BLaER1 treated with 17β-estradiol and CSF1 and Interleukin-3, amounts not matched to agents 10 nM and 100 nM (cell line): ENCODE measurements around the gene MVD.

Experiments
- H3K27ac ChIP-seq, 11 experiments: shearing (Covaris generic); formaldehyde crosslinking; 2 replicates each; pipeline ENCODE4 v1.8.1; 2022
- H3K27me3 ChIP-seq, 11 experiments: shearing (Covaris generic); formaldehyde crosslinking; 2 replicates each; pipeline ENCODE4 v1.8.1; 2022
- H3K36me3 ChIP-seq, 11 experiments: shearing (Covaris generic); formaldehyde crosslinking; 2 replicates each; pipeline ENCODE4 v1.8.1; 2022
- H3K4me1 ChIP-seq, 10 experiments: shearing (Covaris generic); formaldehyde crosslinking; 2 replicates each; pipeline ENCODE4 v1.8.1; 2022
- H3K4me2 ChIP-seq, 11 experiments: shearing (Covaris generic); formaldehyde crosslinking; 2 replicates each; pipeline ENCODE4 v1.8.1; 2022
- H3K4me3 ChIP-seq, 10 experiments: shearing (Covaris generic); formaldehyde crosslinking; 2 replicates each; pipeline ENCODE4 v1.8.1; 2022
- H3K9ac ChIP-seq, 11 experiments: shearing (Covaris generic); formaldehyde crosslinking; 2 replicates each; pipeline ENCODE4 v1.8.1; 2022
- H3K9me3 ChIP-seq, 11 experiments: shearing (Covaris generic); formaldehyde crosslinking; replicated peaks in 1 of 11; 2 replicates each; pipeline ENCODE4 v1.8.1; 2022
- H4K20me1 ChIP-seq, 11 experiments: shearing (Covaris generic); formaldehyde crosslinking; 2 replicates each; pipeline ENCODE4 v1.8.1; 2022
- Cebpa-rat ChIP-seq, 11 experiments: shearing (Covaris generic); IDR thresholded peaks; 2 replicates each; pipeline ENCODE4 v1.8.1; 2022

The MVD gene

DNA sequence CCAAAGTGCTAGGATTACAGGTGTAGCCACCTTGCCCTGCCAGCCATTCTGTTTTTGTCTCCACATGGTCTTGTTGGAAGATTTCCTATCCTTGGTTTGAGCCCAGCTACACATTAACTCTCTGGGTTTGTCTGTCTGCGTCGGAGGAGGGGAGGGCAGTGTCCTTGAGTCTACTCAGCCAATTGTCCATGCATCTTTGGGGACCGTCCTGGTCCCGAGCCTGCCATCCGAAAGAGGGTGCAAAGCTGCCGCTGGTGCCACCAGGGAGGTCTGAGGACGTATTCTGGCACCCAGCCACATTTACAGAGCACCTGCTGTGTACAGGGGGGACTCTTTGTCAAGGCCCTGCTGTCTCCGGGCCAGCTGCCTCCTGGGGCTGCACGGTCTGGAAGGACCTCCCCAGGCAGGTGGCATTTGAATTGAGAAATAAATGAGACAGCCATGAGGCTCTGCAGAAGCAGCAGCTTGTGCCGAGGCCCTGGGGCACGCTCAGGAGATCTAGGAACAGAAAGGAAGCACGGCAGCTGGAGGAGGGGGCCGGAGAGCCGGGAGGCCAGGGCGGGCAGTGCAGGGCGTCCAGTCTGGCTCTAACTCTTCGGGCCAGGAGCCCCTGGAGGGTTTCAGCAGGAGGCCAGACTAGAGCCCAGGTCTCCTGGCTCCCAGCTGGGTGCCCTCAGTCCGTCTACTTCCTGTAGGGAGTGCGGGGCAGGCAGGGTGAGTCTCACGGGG is 13.5 kb downstream of the MVD start:
- peaks cover 57 to 90% (median 84%) of the 10 kb centered on the region in 10 experiments for H3K4me1 ChIP-seq
- H3K27me3 ChIP-seq = no peaks in the 10 kb centered on the region
- peak overlapping the region; percentile 92 to 100 (median 100) for H3K4me2 ChIP-seq
- TF ChIP-seq Cebpa-rat (IDR thresholded peaks at IDR 0.05) = no peak
- peak overlapping the region; percentile 85 to 99 (median 96) for H3K9ac ChIP-seq
- H3K36me3 ChIP-seq = peaks cover 26 to 74% (median 48%) of the 10 kb centered on the region in 11 experiments
- H4K20me1 ChIP-seq = peaks cover 60 to 65% (median 64%) of the 10 kb centered on the region in 11 experiments
- H3K9me3 ChIP-seq = no peaks in the 10 kb centered on the region
- H3K27ac ChIP-seq = peak overlapping the region; percentile 65 to 99 (median 97); a peak in 21 of 22 replicates
- H3K4me3 ChIP-seq = peak overlapping the region; percentile 83 to 99 (median 94)

GRCh38 chr16:88647178-88648070 is 15.5 kb downstream of the MVD start:
- Histone ChIP-seq H3K9ac (peak overlapping the region; percentile 85 to 99 (median 96); a peak in 21 of 22 replicates), H3K4me3 (peak overlapping the region; percentile 83 to 99 (median 94); a peak in 19 of 20 replicates), H3K36me3 (peaks cover 40 to 75% (median 61%) of the 10 kb centered on the region in 11 experiments), H3K4me1 (peaks cover 55 to 88% (median 80%) of the 10 kb centered on the region in 10 experiments), H3K9me3 (no peaks in the 10 kb centered on the region), H3K27me3 (peaks cover 0 to 9% (median 4%) of the 10 kb centered on the region in 11 experiments; a peak in 7 of 22 replicates), H4K20me1 (peaks cover 79 to 83% (median 82%) of the 10 kb centered on the region in 11 experiments), H3K4me2 (peak overlapping the region; percentile 92 to 100 (median 100)), H3K27ac (peak overlapping the region in 9 of 11 experiments; percentile 38 to 99 (median 96); a peak in 17 of 22 replicates)
- no peak for TF ChIP-seq Cebpa-rat (IDR thresholded peaks at IDR 0.05)

DNA sequence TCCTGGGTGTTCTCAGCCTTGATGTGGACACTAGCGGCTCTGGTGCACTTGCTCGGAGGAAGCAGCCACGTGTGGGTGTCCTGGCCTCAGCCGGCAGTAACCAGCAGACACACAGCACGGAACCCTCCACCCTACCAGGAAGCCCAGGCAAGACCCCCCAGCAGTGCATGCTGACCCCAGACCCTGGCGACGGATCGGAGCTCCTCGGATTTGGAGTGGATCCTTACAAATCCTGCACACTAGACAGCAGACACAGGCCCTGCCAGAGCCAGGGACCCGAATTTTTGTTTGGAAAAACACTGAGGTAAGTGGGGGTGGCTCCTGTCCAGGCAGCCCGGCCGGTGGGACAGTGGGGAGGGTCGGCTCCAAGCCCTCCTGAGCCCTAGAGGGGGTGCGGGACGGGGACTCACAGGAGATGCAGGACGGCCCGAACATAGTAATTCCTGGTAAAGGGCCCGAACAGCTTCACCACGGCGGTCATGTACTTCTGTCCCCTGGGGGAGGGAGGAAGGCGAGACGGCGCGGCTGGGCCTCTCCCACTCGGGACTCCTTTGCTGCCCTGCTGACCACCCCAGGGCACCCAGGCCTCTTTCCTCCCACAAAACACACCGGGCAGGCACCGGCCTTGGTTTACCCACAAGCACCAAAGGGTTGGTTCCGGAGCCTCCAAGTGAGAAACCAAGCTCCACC is 16.4 kb downstream of the MVD start:
- H3K4me2 ChIP-seq = peak overlapping the region; percentile 92 to 100 (median 100)
- H3K4me1 ChIP-seq = peaks cover 45 to 85% (median 78%) of the 10 kb centered on the region in 10 experiments
- H3K27ac ChIP-seq = peak overlapping the region in 9 of 11 experiments; percentile 15 to 99 (median 64); a peak in 13 of 22 replicates

DNA sequence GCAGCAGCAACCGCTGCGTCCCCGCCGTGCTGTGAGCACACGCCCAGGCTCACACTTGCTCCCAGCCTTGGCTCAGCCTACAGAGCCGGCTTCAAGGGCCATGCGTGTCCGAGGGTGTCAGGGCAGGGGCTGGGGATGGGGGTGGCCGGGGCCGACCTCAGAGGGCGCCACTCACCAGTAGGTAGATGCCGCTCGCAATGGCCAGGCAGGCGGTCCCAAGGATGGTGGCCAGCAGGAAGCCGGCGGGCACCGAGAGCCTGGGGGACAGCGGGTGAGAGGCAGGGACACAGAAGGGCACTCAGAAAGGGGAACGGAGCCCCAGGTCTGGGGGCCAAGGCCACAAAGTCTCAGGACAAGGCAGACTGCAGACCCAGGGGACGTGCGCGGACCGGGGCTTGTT is 16.9 kb downstream of the MVD start:
- Histone ChIP-seq H3K27ac (peak overlapping the region in 1 of 11 experiments; percentile 99; a peak in 1 of 22 replicates), H3K4me1 (peaks cover 42 to 84% (median 80%) of the 10 kb centered on the region in 10 experiments), H3K36me3 (peaks cover 45 to 80% (median 61%) of the 10 kb centered on the region in 11 experiments), H3K27me3 (peaks cover 9 to 23% (median 16%) of the 10 kb centered on the region in 11 experiments), H4K20me1 (peaks cover 91 to 98% (median 96%) of the 10 kb centered on the region in 11 experiments), H3K4me2 (peak overlapping the region in 10 of 11 experiments; percentile 1 to 100 (median 100); a peak in 16 of 22 replicates), H3K9me3 (no peaks in the 10 kb centered on the region; a peak in 1 of 22 replicates), H3K4me3 (no peak overlapping the region), H3K9ac (peak overlapping the region in 7 of 11 experiments; percentile 18 to 99 (median 93); a peak in 4 of 22 replicates)
- no peak for TF ChIP-seq Cebpa-rat (IDR thresholded peaks at IDR 0.05)

More for the DNA sequence above, 16.4 kb downstream of the MVD start:
- H3K4me3 ChIP-seq = 0 out of 20 replicates have a peak overlapping the region, but pooled peaks of 3 of the 10 experiments have one; percentile 12 to 94 (median 83)
- peak overlapping the region in 10 of 11 experiments; percentile 85 to 99 (median 96); a peak in 18 of 22 replicates for H3K9ac ChIP-seq
- no peaks in the 10 kb centered on the region for H3K9me3 ChIP-seq
- H3K27me3 ChIP-seq = peaks cover 3 to 17% (median 10%) of the 10 kb centered on the region in 11 experiments; a peak in 13 of 22 replicates
- peaks cover 86 to 93% (median 91%) of the 10 kb centered on the region in 11 experiments for H4K20me1 ChIP-seq
- H3K36me3 ChIP-seq = peaks cover 45 to 80% (median 61%) of the 10 kb centered on the region in 11 experiments
- TF ChIP-seq Cebpa-rat (IDR thresholded peaks at IDR 0.05) = no peak

GRCh38 chr16:88645455-88645854 is 17.4 kb downstream of the MVD start:
- Histone ChIP-seq H3K4me1 (peaks cover 47 to 89% (median 84%) of the 10 kb centered on the region in 10 experiments), H3K36me3 (peaks cover 45 to 80% (median 61%) of the 10 kb centered on the region in 11 experiments)

DNA sequence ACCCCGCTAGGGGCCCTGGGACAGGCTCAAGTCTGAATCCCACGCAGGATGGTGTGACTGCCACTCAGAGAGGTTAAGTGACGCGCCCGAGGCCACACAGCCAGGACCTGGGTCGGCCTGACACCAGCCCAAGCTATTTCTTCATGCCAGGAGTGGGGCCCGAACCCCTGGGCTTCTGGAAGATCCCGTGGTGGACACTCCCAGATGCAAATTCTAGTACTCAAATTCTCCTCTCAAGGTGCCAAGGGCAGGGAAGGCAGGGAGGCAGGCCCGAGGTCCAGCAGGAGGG is 19.3 kb downstream of the MVD start:
- H4K20me1 ChIP-seq = peaks cover 94 to 100% (median 97%) of the 10 kb centered on the region in 11 experiments
- peaks cover 32 to 46% (median 40%) of the 10 kb centered on the region in 11 experiments for H3K27me3 ChIP-seq
- H3K4me1 ChIP-seq = peaks cover 55 to 94% (median 91%) of the 10 kb centered on the region in 10 experiments
- TF ChIP-seq Cebpa-rat (IDR thresholded peaks at IDR 0.05) = no peak
- H3K27ac ChIP-seq = no peak overlapping the region
- H3K9me3 ChIP-seq = no peaks in the 10 kb centered on the region; a peak in 1 of 22 replicates
- H3K36me3 ChIP-seq = peaks cover 45 to 64% (median 53%) of the 10 kb centered on the region in 11 experiments
- no peak overlapping the region for H3K4me3 ChIP-seq
- H3K9ac ChIP-seq = no peak overlapping the region
- H3K4me2 ChIP-seq = peak overlapping the region in 7 of 11 experiments; percentile 1 to 46 (median 26); a peak in 8 of 22 replicates

More at GRCh38 chr16:88645455-88645854, 17.4 kb downstream of the MVD start:
- Histone ChIP-seq H3K9me3 (no peaks in the 10 kb centered on the region; a peak in 1 of 22 replicates), H3K4me3 (no peak overlapping the region), H3K27me3 (peaks cover 13 to 27% (median 21%) of the 10 kb centered on the region in 11 experiments), H3K9ac (peak overlapping the region in 2 of 11 experiments; percentile 9 to 13; a peak in 1 of 22 replicates), H3K27ac (no peak overlapping the region), H4K20me1 (peaks cover 94 to 100% (median 98%) of the 10 kb centered on the region in 11 experiments), H3K4me2 (peak overlapping the region; percentile 1 to 100 (median 98); a peak in 15 of 22 replicates)
- TF ChIP-seq Cebpa-rat (IDR thresholded peaks at IDR 0.05) = no peak

- Histone ChIP-seq H3K4me2 (peak overlapping the region in 4 of 11 experiments; percentile 0 to 21 (median 4); a peak in 3 of 22 replicates), H3K9ac (no peak overlapping the region), H3K27me3 (peaks cover 37 to 51% (median 45%) of the 10 kb centered on the region in 11 experiments), H3K4me3 (no peak overlapping the region), H4K20me1 (peaks cover 93 to 100% (median 97%) of the 10 kb centered on the region in 11 experiments), H3K4me1 (peaks cover 55 to 94% (median 91%) of the 10 kb centered on the region in 10 experiments), H3K27ac (no peak overlapping the region), H3K9me3 (no peaks in the 10 kb centered on the region; a peak in 1 of 22 replicates), H3K36me3 (peaks cover 45 to 61% (median 51%) of the 10 kb centered on the region in 11 experiments)
- no peak for TF ChIP-seq Cebpa-rat (IDR thresholded peaks at IDR 0.05)
Measured at GRCh38 chr16:88642881-88643643, 19.8 kb downstream of the MVD start.
